Astrocyte (in vitro differentiated cells and primary cell): ENCODE data around the gene JAZF1. TPM values are rescaled to one million over a fixed set of nuclear protein-coding genes. Genes with fewer than 3 reads are reported as not detected.

ENCODE experiments used
- DNase-seq: peaks from one replicate; pipeline ENCODE4 v3.0.0-alpha.2; 2010; ENCODE audit warnings: low read depth
- FAIRE-seq: peaks from 2 replicates; lab custom pipeline; 2011; peaks lifted over from hg19 to GRCh38; lab: Jason Lieb, UNC
- H2AFZ ChIP-seq: 2 replicates; pipeline ENCODE4 v1.6.0; 2012; ENCODE audit warnings: low read depth, low read length, inconsistent platforms
- H3K27ac ChIP-seq: 2 replicates; pipeline ENCODE4 v1.5.1; 2011; ENCODE audit warnings: low read depth, low read length, inconsistent platforms
- H3K27me3 ChIP-seq: 2 replicates; pipeline ENCODE4 v1.6.0; 2011; ENCODE audit warnings: low read length, inconsistent platforms; ENCODE audit not compliant: insufficient read depth
- H3K36me3 ChIP-seq: 2 replicates; pipeline ENCODE4 v1.5.1; 2011; ENCODE audit warnings: low read length, inconsistent platforms; ENCODE audit not compliant: insufficient read depth
- H3K4me1 ChIP-seq: 2 replicates; pipeline ENCODE4 v1.5.1; 2011; ENCODE audit warnings: low read length, inconsistent platforms; ENCODE audit not compliant: insufficient read depth
- H3K4me2 ChIP-seq: 2 replicates; pipeline ENCODE4 v1.6.0; 2012; ENCODE audit warnings: low read length, inconsistent platforms
- H3K4me3 ChIP-seq: 2 replicates; pipeline ENCODE4 v1.5.1; 2011; ENCODE audit warnings: low read depth, mild to moderate bottlenecking, low read length, inconsistent platforms; ENCODE audit not compliant: insufficient read depth
- H3K79me2 ChIP-seq: 2 replicates; pipeline ENCODE4 v1.6.0; 2012; ENCODE audit warnings: mild to moderate bottlenecking, low read length, inconsistent platforms; ENCODE audit not compliant: insufficient read depth
- H3K9ac ChIP-seq: 2 replicates; pipeline ENCODE4 v1.6.0; 2012; ENCODE audit warnings: mild to moderate bottlenecking, low read length, inconsistent platforms
- H3K9me3 ChIP-seq: 2 replicates; pipeline ENCODE4 v1.5.1; 2012; ENCODE audit warnings: low read depth, mild to moderate bottlenecking, low read length, inconsistent platforms; ENCODE audit not compliant: insufficient read depth
- H4K20me1 ChIP-seq: 2 replicates; pipeline ENCODE4 v1.6.0; 2012; ENCODE audit warnings: low read length, inconsistent platforms; ENCODE audit not compliant: insufficient read depth
- H3K27ac Mint-ChIP-seq: one replicate; pipeline ENCODE4 v1.8.0; 2021; ENCODE audit warnings: mild to moderate bottlenecking, mixed read lengths; ENCODE audit not compliant: unreplicated experiment
- H3K27me3 Mint-ChIP-seq: one replicate; pipeline ENCODE4 v1.8.0; 2021; ENCODE audit warnings: low read depth, mixed read lengths; ENCODE audit not compliant: unreplicated experiment
- H3K36me3 Mint-ChIP-seq: one replicate; pipeline ENCODE4 v1.8.0; 2021; ENCODE audit warnings: low read depth, mixed read lengths; ENCODE audit not compliant: unreplicated experiment
- H3K4me1 Mint-ChIP-seq: one replicate; pipeline ENCODE4 v1.8.0; 2021; ENCODE audit warnings: low read depth, mixed read lengths; ENCODE audit not compliant: unreplicated experiment
- H3K4me3 Mint-ChIP-seq: one replicate; pipeline ENCODE4 v1.8.0; 2021; ENCODE audit warnings: mild to moderate bottlenecking, moderate library complexity, mixed read lengths; ENCODE audit not compliant: unreplicated experiment
- H3K9me3 Mint-ChIP-seq: one replicate; pipeline ENCODE4 v1.8.0; 2021; ENCODE audit warnings: mild to moderate bottlenecking, mixed read lengths; ENCODE audit not compliant: unreplicated experiment
- CTCF ChIP-seq: IDR thresholded peaks from 2 replicates; pipeline ENCODE4 v1.5.1; 2011; ENCODE audit warnings: low read depth, mild to moderate bottlenecking, inconsistent platforms, low read length, moderate library complexity; ENCODE audit not compliant: insufficient read depth
- EZH2 ChIP-seq: IDR thresholded peaks from 2 replicates; pipeline ENCODE4 v1.6.1; 2012; ENCODE audit warnings: mild to moderate bottlenecking, low read length, inconsistent platforms; ENCODE audit not compliant: insufficient read depth
- total RNA-seq: library from RNA; stranded (reverse); gene quantifications from 2 replicates; pipeline ENCODE4 v1.2.1, GENCODE V29; 2021

JAZF1 gene
- total RNA-seq, 1 donor from 2014 or later = 20.1 TPM

- peaks cover 10% of the 10 kb centered on the region for H3K4me1 Mint-ChIP-seq
- TF ChIP-seq EZH2 = no peak
- TF ChIP-seq CTCF = no peak
- no peaks in the 10 kb centered on the region for H3K9me3 ChIP-seq
Measured at GRCh38 chr7:27897441-27897847, 283.2 kb downstream of the JAZF1 start.

GRCh38 chr7:27897001-27897400 is 283.6 kb downstream of the JAZF1 start:
- TF ChIP-seq CTCF (no peak), EZH2 (no peak)
- H3K27ac Mint-ChIP-seq = no peak overlapping the region
- H3K9me3 Mint-ChIP-seq = no peaks in the 10 kb centered on the region
- Histone ChIP-seq H3K4me2 (no peak overlapping the region), H4K20me1 (no peaks in the 10 kb centered on the region), H3K9ac (no peak overlapping the region), H3K36me3 (no peaks in the 10 kb centered on the region), H3K4me3 (no peak overlapping the region), H2AFZ (no peak overlapping the region), H3K9me3 (no peaks in the 10 kb centered on the region), H3K4me1 (peaks cover 3% of the 10 kb centered on the region), H3K79me2 (no peaks in the 10 kb centered on the region), H3K27me3 (no peaks in the 10 kb centered on the region), H3K27ac (no peak overlapping the region)
- peaks cover 10% of the 10 kb centered on the region for H3K4me1 Mint-ChIP-seq
- FAIRE-seq (no peak), DNase-seq (peak; percentile 17)
- H3K4me3 Mint-ChIP-seq = no peak overlapping the region
- H3K36me3 Mint-ChIP-seq = peaks cover 8% of the 10 kb centered on the region
- H3K27me3 Mint-ChIP-seq = no peaks in the 10 kb centered on the region

More at GRCh38 chr7:27897441-27897847, 283.2 kb downstream of the JAZF1 start:
- Histone ChIP-seq H3K27me3 (no peaks in the 10 kb centered on the region), H3K4me3 (no peak overlapping the region), H2AFZ (no peak overlapping the region), H4K20me1 (no peaks in the 10 kb centered on the region), H3K79me2 (no peaks in the 10 kb centered on the region), H3K36me3 (no peaks in the 10 kb centered on the region), H3K4me2 (no peak overlapping the region), H3K27ac (no peak overlapping the region), H3K9ac (no peak overlapping the region), H3K4me1 (peaks cover 3% of the 10 kb centered on the region)
- peaks cover 8% of the 10 kb centered on the region for H3K36me3 Mint-ChIP-seq
- H3K27ac Mint-ChIP-seq = no peak overlapping the region
- no peak for DNase-seq
- H3K27me3 Mint-ChIP-seq = no peaks in the 10 kb centered on the region
- H3K4me3 Mint-ChIP-seq = no peak overlapping the region
- peak; percentile 54 for FAIRE-seq
- no peaks in the 10 kb centered on the region for H3K9me3 Mint-ChIP-seq

- FAIRE-seq (no peak), DNase-seq (no peak)
- H3K4me2 ChIP-seq = no peak overlapping the region
- no peaks in the 10 kb centered on the region for H3K79me2 ChIP-seq
- Mint-ChIP-seq H3K27me3 (no peaks in the 10 kb centered on the region), H3K27ac (no peak overlapping the region), H3K9me3 (no peaks in the 10 kb centered on the region), H3K4me3 (no peak overlapping the region), H3K4me1 (peaks cover 3% of the 10 kb centered on the region), H3K36me3 (peaks cover 8% of the 10 kb centered on the region)
- H3K27ac ChIP-seq = no peak overlapping the region
- no peaks in the 10 kb centered on the region for H4K20me1 ChIP-seq
- H3K4me3 ChIP-seq = no peak overlapping the region
- H3K36me3 ChIP-seq = no peaks in the 10 kb centered on the region
- no peak overlapping the region for H2AFZ ChIP-seq
- H3K9ac ChIP-seq = no peak overlapping the region
- H3K27me3 ChIP-seq = no peaks in the 10 kb centered on the region
- TF ChIP-seq EZH2 = no peak
- TF ChIP-seq CTCF = no peak
- H3K4me1 ChIP-seq = no peaks in the 10 kb centered on the region
- H3K9me3 ChIP-seq = no peaks in the 10 kb centered on the region
Measured at GRCh38 chr7:27895551-27895950, 285.0 kb downstream of the JAZF1 start.
